Mesenchymal stem cell (in vitro differentiated cells and primary cell): ENCODE measurements around the gene APOL4.
"Not testable (repeated sequence)": the region's sequence is repeated elsewhere in the genome, so short reads cannot be mapped to it uniquely, and the experiment has no call there.

Experiments
- DNase-seq: peaks from one replicate; pipeline ENCODE4 v3.0.0-alpha.2; 2013
- H2AFZ ChIP-seq: one replicate; pipeline ENCODE4 v1.6.1; 2013; ENCODE audit warnings: low read depth, mild to moderate bottlenecking, control low read depth, inconsistent platforms, low read length, moderate library complexity
- H2AK5ac ChIP-seq: 2 replicates; pipeline ENCODE4 v1.6.1; 2013; ENCODE audit warnings: low read length, moderate library complexity, mild to moderate bottlenecking, inconsistent platforms; ENCODE audit not compliant: severe bottlenecking
- H2BK120ac ChIP-seq: one replicate; pipeline ENCODE4 v1.6.1; 2013; ENCODE audit warnings: low read depth, mild to moderate bottlenecking, inconsistent platforms, low read length, moderate library complexity
- H2BK12ac ChIP-seq, 2 experiments: one replicate each; pipeline ENCODE4 v1.6.1; 2013; ENCODE audit warnings: inconsistent platforms in 2 of 2, low read length in 2 of 2, mild to moderate bottlenecking in 2 of 2, moderate library complexity in 2 of 2, control low read depth in 1 of 2
- H2BK15ac ChIP-seq: one replicate; pipeline ENCODE4 v1.6.1; 2013; ENCODE audit warnings: mild to moderate bottlenecking, low read depth, inconsistent platforms; ENCODE audit not compliant: poor library complexity, severe bottlenecking
- H2BK5ac ChIP-seq: 2 replicates; pipeline ENCODE4 v1.6.1; 2013; ENCODE audit warnings: low read depth, mild to moderate bottlenecking, low read length, control low read depth, inconsistent platforms; ENCODE audit not compliant: poor library complexity, severe bottlenecking
- H3K14ac ChIP-seq, 2 experiments: one replicate each; pipeline ENCODE4 v1.6.1; 2013; ENCODE audit warnings: inconsistent platforms in 2 of 2, low read length in 2 of 2, control low read depth in 1 of 2, mild to moderate bottlenecking in 1 of 2, moderate library complexity in 1 of 2
- H3K18ac ChIP-seq, 2 experiments: one replicate each; pipeline ENCODE4 v1.6.1; 2013; ENCODE audit warnings: inconsistent platforms in 2 of 2, low read length in 2 of 2, control low read depth in 1 of 2, low read depth in 1 of 2, mild to moderate bottlenecking in 1 of 2
- H3K23ac ChIP-seq, 2 experiments: one replicate each; pipeline ENCODE4 v1.6.1; 2013; ENCODE audit warnings: inconsistent platforms in 2 of 2, low read length in 2 of 2, mild to moderate bottlenecking in 2 of 2, moderate library complexity in 2 of 2, control low read depth in 1 of 2
- H3K27ac ChIP-seq: 2 replicates; pipeline ENCODE4 v1.5.1; 2013; ENCODE audit warnings: mild to moderate bottlenecking, moderate library complexity, low read length, control low read depth, inconsistent platforms; ENCODE audit not compliant: poor library complexity, severe bottlenecking
- H3K27me3 ChIP-seq, 2 experiments: 2 replicates each; pipeline versions ENCODE4 v1.6.1 to v1.7.0; 2013; ENCODE audit warnings: low read length in 2 of 2, mild to moderate bottlenecking in 2 of 2, moderate library complexity in 2 of 2, control low read depth in 1 of 2, inconsistent platforms in 1 of 2; ENCODE audit not compliant: control insufficient read depth in 1 of 2, insufficient read depth in 1 of 2
- H3K36me3 ChIP-seq, 2 experiments: 2 replicates each; pipeline versions ENCODE4 v1.6.1 to v1.7.0; 2013; ENCODE audit warnings: low read length in 2 of 2, control low read depth in 1 of 2, inconsistent platforms in 1 of 2, low read depth in 1 of 2, mild to moderate bottlenecking in 1 of 2; ENCODE audit not compliant: insufficient read depth in 2 of 2, control insufficient read depth in 1 of 2
- H3K4ac ChIP-seq, 2 experiments: one replicate each; pipeline ENCODE4 v1.6.1; 2013; ENCODE audit warnings: inconsistent platforms in 2 of 2, low read length in 2 of 2, mild to moderate bottlenecking in 2 of 2, moderate library complexity in 2 of 2, control low read depth in 1 of 2, low read depth in 1 of 2
- H3K4me1 ChIP-seq: 2 replicates; pipeline ENCODE4 v1.6.1; 2013; ENCODE audit warnings: low read depth, low read length, control low read depth; ENCODE audit not compliant: control insufficient read depth, insufficient read depth
- H3K4me2 ChIP-seq: 2 replicates; pipeline ENCODE4 v1.6.1; 2013; ENCODE audit warnings: low read length, mild to moderate bottlenecking, inconsistent platforms; ENCODE audit not compliant: poor library complexity, severe bottlenecking
- H3K4me3 ChIP-seq, 2 experiments: 2 replicates each; pipeline versions ENCODE4 v1.5.1 to v1.7.0; 2013; ENCODE audit warnings: low read length in 2 of 2, mild to moderate bottlenecking in 2 of 2, control low read depth in 1 of 2, low read depth in 1 of 2; ENCODE audit not compliant: insufficient read depth in 1 of 2
- H3K79me1 ChIP-seq: replicated peaks from 2 replicates; pipeline ENCODE4 v1.6.1; 2013; ENCODE audit warnings: mild to moderate bottlenecking, control low read depth, low read length, inconsistent platforms; ENCODE audit not compliant: poor library complexity, severe bottlenecking
- H3K9ac ChIP-seq: 2 replicates; pipeline ENCODE4 v1.7.0; 2013; ENCODE audit warnings: mild to moderate bottlenecking, low read length, moderate library complexity
- H3K9me3 ChIP-seq: 2 replicates; pipeline ENCODE4 v1.7.0; 2013; ENCODE audit warnings: mild to moderate bottlenecking, low read length; ENCODE audit not compliant: control insufficient read depth
- H4K8ac ChIP-seq: one replicate; pipeline ENCODE4 v1.6.1; 2013; ENCODE audit warnings: inconsistent platforms, mild to moderate bottlenecking, low read length, moderate library complexity
- H4K91ac ChIP-seq: one replicate; pipeline ENCODE4 v1.6.1; 2013; ENCODE audit warnings: mild to moderate bottlenecking, low read length, inconsistent platforms
- WGBS: methylation state at CpG from one replicate; pipeline ENCODE4 v1.1.7; 2013; ENCODE audit warnings: mixed read lengths; 5-methylcytosine and 5-hydroxymethylcytosine counted together

Gene APOL4

DNA sequence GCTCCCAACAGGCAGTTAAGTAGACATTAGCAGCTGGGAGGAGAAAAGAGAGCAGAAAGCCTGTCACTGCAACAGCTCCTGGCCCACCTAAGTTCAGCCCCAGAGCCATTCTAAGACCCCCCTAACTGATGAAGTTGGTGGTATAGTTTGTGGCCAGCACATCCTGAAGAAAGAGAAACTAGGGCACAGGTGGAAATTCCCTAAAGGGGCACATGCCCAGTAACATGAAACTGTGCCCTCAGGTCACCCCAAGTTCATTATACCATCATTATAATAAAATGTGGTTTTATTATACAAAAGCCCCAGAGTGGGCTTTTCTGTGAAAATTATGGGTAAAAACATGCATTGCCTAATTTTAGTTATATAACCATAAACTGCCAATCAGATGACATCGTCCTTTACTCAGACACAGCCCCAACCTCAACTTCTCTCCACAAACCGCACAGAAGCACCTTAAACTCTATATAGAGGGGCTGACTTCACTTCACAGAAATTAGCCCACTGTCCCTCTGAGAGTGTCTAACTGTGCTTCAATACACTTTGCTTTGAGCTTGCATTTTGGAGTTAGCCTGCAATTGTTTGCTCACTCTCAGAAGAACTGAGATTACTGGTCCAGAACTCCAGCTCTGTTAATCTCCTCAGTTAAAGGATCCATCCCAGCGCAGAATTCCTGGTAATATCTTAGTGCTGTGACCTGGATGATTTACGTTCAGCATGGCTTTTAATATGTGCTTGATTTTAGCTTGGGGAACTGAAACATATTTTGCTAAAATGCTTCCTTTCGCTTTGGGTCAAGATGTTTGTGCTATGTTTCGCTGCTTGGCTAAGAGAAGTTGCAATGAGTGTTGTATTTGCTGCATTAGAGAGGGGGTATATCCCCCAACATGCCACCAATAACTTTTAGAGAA, 39.2 kb downstream of the APOL4 start:
- Histone ChIP-seq H3K4ac (no peak overlapping the region), H3K14ac (no peak overlapping the region), H3K79me1 (no peaks in the 10 kb centered on the region), H3K4me3 (no peak overlapping the region), H2BK15ac (no peak overlapping the region), H3K4me1 (no peaks in the 10 kb centered on the region), H2BK5ac (no peak overlapping the region), H3K27me3 (peaks cover 0 to 29% of the 10 kb centered on the region in 2 experiments), H3K4me2 (no peak overlapping the region), H3K23ac (no peak overlapping the region), H3K36me3 (no peaks in the 10 kb centered on the region), H2AK5ac (no peak overlapping the region), H3K18ac (no peak overlapping the region), H2BK120ac (no peak overlapping the region), H2BK12ac (no peak overlapping the region), H3K9me3 (no peaks in the 10 kb centered on the region), H2AFZ (no peak overlapping the region), H3K9ac (peak overlapping the region; percentile 17), H4K91ac (no peak overlapping the region), H3K27ac (no peak overlapping the region), H4K8ac (no peak overlapping the region)
- DNase-seq: no peak
- WGBS: 86% methylated on average over 6 of the region's 6 CpGs

DNA sequence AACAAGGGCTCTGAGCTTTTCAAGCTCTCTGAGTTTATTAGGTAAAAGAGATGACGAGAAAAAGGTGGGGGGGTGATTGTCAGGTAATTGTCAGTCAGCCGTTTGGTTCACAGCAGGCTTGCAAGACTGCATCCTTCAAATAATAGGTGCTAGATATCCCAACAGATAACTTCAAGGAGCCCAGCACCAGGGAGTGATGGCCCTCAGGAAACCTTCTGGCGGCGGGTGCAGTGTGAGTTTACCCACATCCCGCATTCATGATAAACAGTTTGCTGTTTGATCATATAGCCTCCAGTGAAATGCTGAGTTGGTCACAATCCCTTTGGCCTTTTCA, 39.8 kb downstream of the APOL4 start:
- H3K4me2 ChIP-seq, DNase-seq, H2AK5ac ChIP-seq, H2BK120ac ChIP-seq, H3K4me3 ChIP-seq, H3K36me3 ChIP-seq, H3K9me3 ChIP-seq, H3K79me1 ChIP-seq, H3K4ac ChIP-seq, H2BK5ac ChIP-seq, H3K18ac ChIP-seq, H2BK15ac ChIP-seq, H3K4me1 ChIP-seq, H3K27ac ChIP-seq, H3K14ac ChIP-seq, H2BK12ac ChIP-seq, H4K8ac ChIP-seq, H2AFZ ChIP-seq, H3K23ac ChIP-seq, H3K9ac ChIP-seq, H4K91ac ChIP-seq: not testable (repeated sequence)
- WGBS: 29% methylated on average over 5 of the region's 5 CpGs
- H3K27me3 ChIP-seq: peaks cover 0 to 29% of the 10 kb centered on the region in 2 experiments

DNA sequence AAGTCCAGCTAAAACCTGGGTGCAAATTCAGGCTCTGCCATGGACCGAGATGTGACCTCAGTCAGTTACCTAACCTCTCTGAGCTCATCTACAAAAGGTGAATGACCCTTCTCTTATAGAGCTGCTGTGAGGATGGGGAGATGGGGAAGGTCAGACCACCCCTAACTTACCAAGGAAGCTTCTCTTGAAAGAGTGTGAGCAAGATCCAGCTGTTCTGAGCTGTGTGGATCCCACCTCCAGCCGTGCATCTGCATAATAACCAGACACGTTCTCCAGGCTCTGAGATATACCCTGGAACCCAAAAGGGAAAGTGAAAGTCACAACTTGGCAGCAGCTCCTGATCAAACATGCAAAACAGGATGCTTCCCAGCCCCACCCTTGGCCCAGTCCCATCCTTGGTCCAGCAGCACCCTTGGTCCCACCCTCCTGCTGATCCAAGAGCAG, 41.1 kb downstream of the APOL4 start, which contains the start of gene APOL3:
Gene APOL3, minus strand, starts transcription at position 257 of the 444 bp plus-strand sequence. CDS start 11,700 bp downstream, outside the sequence.
- peak within 1 kb of the TSS in 1 of 2 experiments; percentile 73 for H3K4me3 ChIP-seq
- 71% methylated on average over 2 of the region's 3 CpGs for WGBS
- peak within 1 kb of the TSS; percentile 71 for H3K9ac ChIP-seq
- H3K14ac ChIP-seq: no peak within 1 kb of the TSS
- H3K4me1 ChIP-seq: peaks cover 5% of the 10 kb centered on the region
- H4K8ac ChIP-seq: peak within 1 kb of the TSS; percentile 32
- H2AFZ ChIP-seq: no peak within 1 kb of the TSS
- no peak within 1 kb of the TSS for H2BK12ac ChIP-seq
- H3K79me1 ChIP-seq: no peaks in the 10 kb centered on the region
- H2BK120ac ChIP-seq: no peak within 1 kb of the TSS
- no peak within 1 kb of the TSS for H2BK5ac ChIP-seq
- no peak within 1 kb of the TSS for H2AK5ac ChIP-seq
- DNase-seq: peak; percentile 62
- peaks cover 0 to 20% of the 10 kb centered on the region in 2 experiments for H3K27me3 ChIP-seq
- peak within 1 kb of the TSS; percentile 56 for H2BK15ac ChIP-seq
- H3K36me3 ChIP-seq: no peaks in the 10 kb centered on the region
- H3K23ac ChIP-seq: no peak within 1 kb of the TSS
- no peak within 1 kb of the TSS for H4K91ac ChIP-seq
- no peak within 1 kb of the TSS for H3K4me2 ChIP-seq
- H3K4ac ChIP-seq: no peak within 1 kb of the TSS
- no peak within 1 kb of the TSS for H3K18ac ChIP-seq
- H3K27ac ChIP-seq: no peak within 1 kb of the TSS
- H3K9me3 ChIP-seq: no peaks in the 10 kb centered on the region
